ENCODE results near the gene ZNF629. TPM values are rescaled to one million over a fixed set of nuclear protein-coding genes. Genes with fewer than 3 reads are reported as not detected.

ZNF629 gene
- total RNA-seq, 1 donor from 2014 or later, result 5.7 TPM

- peak overlapping the region; percentile 75 for H3K27ac ChIP-seq (ENCODE audit: low read depth, low read length)
- H3K27me3 ChIP-seq (ENCODE audit: control insufficient read depth in 3 of 3, insufficient read depth in 3 of 3, low read length in 3 of 3), result no peaks in the 10 kb centered on the region
- peak overlapping the region; percentile 89 to 95 (median 94) for H3K4me3 ChIP-seq (ENCODE audit: low read length in 3 of 3)
- peak overlapping the region; percentile 90 to 96 (median 93) for H3K9ac ChIP-seq (ENCODE audit: low read depth in 1 of 3, low read length in 3 of 3)
- peaks cover 21 to 27% (median 21%) of the 10 kb centered on the region in 3 donors for H3K4me1 ChIP-seq (ENCODE audit: control insufficient read depth in 3 of 3, insufficient read depth in 3 of 3, low read length in 3 of 3)
- peaks cover 5 to 15% (median 8%) of the 10 kb centered on the region in 3 donors for H3K36me3 ChIP-seq (ENCODE audit: control insufficient read depth in 3 of 3, insufficient read depth in 3 of 3, low read length in 3 of 3)
- H3K9me3 ChIP-seq (ENCODE audit: control insufficient read depth in 3 of 3, low read length in 3 of 3), result no peaks in the 10 kb centered on the region
These were observed 791 bp upstream of the ZNF629 start for GRCh38 chr16:30787613-30788378.

- Histone ChIP-seq H3K9ac (ENCODE audit: low read depth in 1 of 3, low read length in 3 of 3) (peak overlapping the region; percentile 72 to 96 (median 90)), H3K27ac (ENCODE audit: low read depth, low read length) (peak overlapping the region; percentile 75), H3K4me3 (ENCODE audit: low read length in 3 of 3) (peak overlapping the region; percentile 72 to 95 (median 94)), H3K9me3 (ENCODE audit: control insufficient read depth in 3 of 3, low read length in 3 of 3) (no peaks in the 10 kb centered on the region), H3K4me1 (ENCODE audit: control insufficient read depth in 3 of 3, insufficient read depth in 3 of 3, low read length in 3 of 3) (peaks cover 21 to 27% (median 21%) of the 10 kb centered on the region in 3 donors), H3K27me3 (ENCODE audit: control insufficient read depth in 3 of 3, insufficient read depth in 3 of 3, low read length in 3 of 3) (no peaks in the 10 kb centered on the region), H3K36me3 (ENCODE audit: control insufficient read depth in 3 of 3, insufficient read depth in 3 of 3, low read length in 3 of 3) (peaks cover 14 to 28% (median 18%) of the 10 kb centered on the region in 3 donors)
These were observed 680 bp downstream of the ZNF629 start for GRCh38 chr16:30786115-30786935.

- H3K4me3 ChIP-seq (ENCODE audit: low read length in 3 of 3), result peak overlapping the region; percentile 72 to 94 (median 82)
These were observed 1.6 kb downstream of the ZNF629 start for GRCh38 chr16:30785126-30786106.

GRCh38 chr16:30784215-30784614 is 2.8 kb downstream of the ZNF629 start:
- Histone ChIP-seq H3K9me3 (ENCODE audit: control insufficient read depth in 3 of 3, low read length in 3 of 3) (no peaks in the 10 kb centered on the region), H3K27me3 (ENCODE audit: control insufficient read depth in 3 of 3, insufficient read depth in 3 of 3, low read length in 3 of 3) (no peaks in the 10 kb centered on the region), H3K36me3 (ENCODE audit: control insufficient read depth in 3 of 3, insufficient read depth in 3 of 3, low read length in 3 of 3) (peaks cover 14 to 35% (median 18%) of the 10 kb centered on the region in 3 donors), H3K4me3 (ENCODE audit: low read length in 3 of 3) (no peak overlapping the region), H3K9ac (ENCODE audit: low read depth in 1 of 3, low read length in 3 of 3) (no peak overlapping the region), H3K27ac (ENCODE audit: low read depth, low read length) (no peak overlapping the region), H3K4me1 (ENCODE audit: control insufficient read depth in 3 of 3, insufficient read depth in 3 of 3, low read length in 3 of 3) (peaks cover 21 to 29% (median 22%) of the 10 kb centered on the region in 3 donors)

More at GRCh38 chr16:30785126-30786106, 1.6 kb downstream of the ZNF629 start:
- H3K9me3 ChIP-seq (ENCODE audit: control insufficient read depth in 3 of 3, low read length in 3 of 3), result no peaks in the 10 kb centered on the region
- H3K4me1 ChIP-seq (ENCODE audit: control insufficient read depth in 3 of 3, insufficient read depth in 3 of 3, low read length in 3 of 3), result peaks cover 21 to 27% (median 21%) of the 10 kb centered on the region in 3 donors
- peak overlapping the region; percentile 51 for H3K27ac ChIP-seq (ENCODE audit: low read depth, low read length)
- H3K27me3 ChIP-seq (ENCODE audit: control insufficient read depth in 3 of 3, insufficient read depth in 3 of 3, low read length in 3 of 3), result no peaks in the 10 kb centered on the region
- peak overlapping the region; percentile 71 to 84 (median 72) for H3K9ac ChIP-seq (ENCODE audit: low read depth in 1 of 3, low read length in 3 of 3)
- H3K36me3 ChIP-seq (ENCODE audit: control insufficient read depth in 3 of 3, insufficient read depth in 3 of 3, low read length in 3 of 3), result peaks cover 14 to 28% (median 18%) of the 10 kb centered on the region in 3 donors

- Histone ChIP-seq H3K9me3 (ENCODE audit: control insufficient read depth in 3 of 3, low read length in 3 of 3) (no peaks in the 10 kb centered on the region), H3K4me3 (ENCODE audit: low read length in 3 of 3) (no peak overlapping the region), H3K36me3 (ENCODE audit: control insufficient read depth in 3 of 3, insufficient read depth in 3 of 3, low read length in 3 of 3) (peaks cover 14 to 36% (median 18%) of the 10 kb centered on the region in 3 donors), H3K9ac (ENCODE audit: low read depth in 1 of 3, low read length in 3 of 3) (no peak overlapping the region), H3K27me3 (ENCODE audit: control insufficient read depth in 3 of 3, insufficient read depth in 3 of 3, low read length in 3 of 3) (no peaks in the 10 kb centered on the region), H3K27ac (ENCODE audit: low read depth, low read length) (no peak overlapping the region), H3K4me1 (ENCODE audit: control insufficient read depth in 3 of 3, insufficient read depth in 3 of 3, low read length in 3 of 3) (peaks cover 28 to 37% (median 29%) of the 10 kb centered on the region in 3 donors)
These were observed 3.5 kb downstream of the ZNF629 start for GRCh38 chr16:30783280-30784109.

GRCh38 chr16:30782486-30783279 is 4.3 kb downstream of the ZNF629 start:
- Histone ChIP-seq H3K36me3 (ENCODE audit: control insufficient read depth in 3 of 3, insufficient read depth in 3 of 3, low read length in 3 of 3) (peaks cover 14 to 36% (median 18%) of the 10 kb centered on the region in 3 donors), H3K27ac (ENCODE audit: low read depth, low read length) (no peak overlapping the region), H3K4me3 (ENCODE audit: low read length in 3 of 3) (no peak overlapping the region), H3K9me3 (ENCODE audit: control insufficient read depth in 3 of 3, low read length in 3 of 3) (no peaks in the 10 kb centered on the region), H3K4me1 (ENCODE audit: control insufficient read depth in 3 of 3, insufficient read depth in 3 of 3, low read length in 3 of 3) (peaks cover 32 to 40% (median 33%) of the 10 kb centered on the region in 3 donors), H3K27me3 (ENCODE audit: control insufficient read depth in 3 of 3, insufficient read depth in 3 of 3, low read length in 3 of 3) (no peaks in the 10 kb centered on the region), H3K9ac (ENCODE audit: low read depth in 1 of 3, low read length in 3 of 3) (no peak overlapping the region)

- Histone ChIP-seq H3K27ac (ENCODE audit: low read depth, low read length) (no peak overlapping the region), H3K9me3 (ENCODE audit: control insufficient read depth in 3 of 3, low read length in 3 of 3) (no peaks in the 10 kb centered on the region)
These were observed 6.5 kb downstream of the ZNF629 start for GRCh38 chr16:30780549-30780948.

GRCh38 chr16:30780021-30780420 is 7.0 kb downstream of the ZNF629 start:
- Histone ChIP-seq H3K36me3 (ENCODE audit: control insufficient read depth in 3 of 3, insufficient read depth in 3 of 3, low read length in 3 of 3) (peaks cover 14 to 34% (median 18%) of the 10 kb centered on the region in 3 donors), H3K4me1 (ENCODE audit: control insufficient read depth in 3 of 3, insufficient read depth in 3 of 3, low read length in 3 of 3) (peaks cover 35 to 45% (median 37%) of the 10 kb centered on the region in 3 donors), H3K27ac (ENCODE audit: low read depth, low read length) (no peak overlapping the region), H3K9ac (ENCODE audit: low read depth in 1 of 3, low read length in 3 of 3) (peak overlapping the region in 1 of 3 donors; percentile 45), H3K27me3 (ENCODE audit: control insufficient read depth in 3 of 3, insufficient read depth in 3 of 3, low read length in 3 of 3) (no peaks in the 10 kb centered on the region), H3K4me3 (ENCODE audit: low read length in 3 of 3) (no peak overlapping the region), H3K9me3 (ENCODE audit: control insufficient read depth in 3 of 3, low read length in 3 of 3) (no peaks in the 10 kb centered on the region)

More at GRCh38 chr16:30780549-30780948, 6.5 kb downstream of the ZNF629 start:
- Histone ChIP-seq H3K4me1 (ENCODE audit: control insufficient read depth in 3 of 3, insufficient read depth in 3 of 3, low read length in 3 of 3) (peaks cover 39 to 45% (median 39%) of the 10 kb centered on the region in 3 donors), H3K36me3 (ENCODE audit: control insufficient read depth in 3 of 3, insufficient read depth in 3 of 3, low read length in 3 of 3) (peaks cover 14 to 36% (median 18%) of the 10 kb centered on the region in 3 donors), H3K27me3 (ENCODE audit: control insufficient read depth in 3 of 3, insufficient read depth in 3 of 3, low read length in 3 of 3) (no peaks in the 10 kb centered on the region), H3K4me3 (ENCODE audit: low read length in 3 of 3) (no peak overlapping the region), H3K9ac (ENCODE audit: low read depth in 1 of 3, low read length in 3 of 3) (no peak overlapping the region)
